NCI-H187 (cell line): ENCODE data around the gene TM6SF1.
"Not testable (repeated sequence)": the region's sequence is repeated elsewhere in the genome, so short reads cannot be mapped to it uniquely, and the experiment has no call there.

ENCODE experiments used
- DNase-seq, 2 experiments: peaks; one replicate each; lab custom pipeline; 2025; lab: John Stamatoyannopoulos, UW

Gene TM6SF1

GRCh38 chr15:83115831-83116565 is 8.6 kb downstream of the TM6SF1 start:
- no peak for DNase-seq

DNA sequence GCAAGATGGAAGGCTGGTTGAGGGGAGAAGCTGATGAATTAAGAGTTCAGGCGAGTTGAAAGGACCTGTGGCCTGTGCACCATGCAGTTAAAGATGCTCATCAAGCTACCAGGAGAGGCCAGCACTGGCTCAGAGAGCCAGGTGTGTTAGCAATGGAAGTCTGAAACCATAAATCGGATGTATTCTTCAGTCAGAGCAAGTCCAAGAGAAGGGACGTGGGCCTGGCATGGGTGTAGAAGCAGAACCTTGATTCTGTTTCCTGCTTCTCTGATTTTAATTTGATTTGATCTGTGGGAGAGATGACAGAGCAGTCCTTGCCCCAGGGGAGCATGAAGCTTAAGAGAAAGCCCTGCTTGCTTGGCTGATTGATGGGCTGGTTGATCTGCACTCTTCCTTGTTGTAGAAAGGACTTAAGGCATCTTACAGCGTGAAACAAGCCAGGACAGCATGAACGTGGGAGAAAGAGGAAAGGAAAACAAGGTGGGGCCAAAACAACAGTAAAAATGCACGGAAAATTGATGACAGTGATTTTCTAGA is 10.9 kb downstream of the TM6SF1 start:
- no peak for DNase-seq

DNA sequence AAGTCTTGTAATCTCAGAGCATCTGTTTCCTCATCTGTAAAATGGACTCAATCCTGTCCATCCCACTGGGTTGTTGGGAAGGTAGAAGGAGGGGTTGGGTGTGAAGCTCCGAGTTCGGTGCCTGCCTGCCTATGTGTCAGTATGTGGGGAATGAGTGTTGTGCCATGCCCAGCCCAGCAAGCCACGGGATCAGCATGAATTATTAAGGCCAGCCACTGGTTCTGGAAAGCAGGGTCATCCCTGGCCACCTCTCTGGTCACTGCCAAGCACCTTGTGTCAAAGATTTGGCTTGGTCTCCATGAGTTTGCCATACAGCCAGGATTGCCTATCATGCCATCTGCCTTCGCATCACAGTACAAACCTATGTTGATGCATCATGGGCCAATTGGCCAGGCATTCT is 11.5 kb downstream of the TM6SF1 start:
- no peak for DNase-seq

DNA sequence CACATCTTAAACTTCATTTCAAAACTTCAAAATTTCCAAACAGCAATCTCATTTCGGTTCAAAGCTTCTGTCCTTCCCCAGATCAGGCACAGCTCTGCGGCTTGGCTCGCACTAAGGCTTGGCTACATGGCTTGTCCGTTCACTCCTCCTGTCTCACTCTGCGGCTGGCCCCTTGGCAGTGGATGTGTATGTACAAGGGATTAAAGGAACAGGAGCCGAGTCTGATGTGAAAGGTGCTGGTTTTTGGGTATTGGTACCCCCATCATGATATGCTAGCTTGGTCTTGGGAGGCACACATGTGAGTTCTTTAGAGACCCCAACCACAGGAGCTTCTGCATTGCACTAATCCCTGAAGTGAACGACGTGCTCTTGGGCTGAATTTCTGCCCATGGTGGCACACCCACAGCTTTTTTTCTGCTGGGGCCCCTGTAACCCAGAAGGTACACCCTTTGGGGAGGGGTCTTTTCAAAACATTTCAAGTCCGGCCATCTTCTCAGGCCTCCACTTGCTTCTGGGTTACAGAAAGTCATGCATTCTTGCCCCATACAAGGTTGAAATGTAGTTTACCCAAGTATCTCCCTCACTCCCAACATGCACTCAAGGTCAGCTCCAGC is 12.6 kb downstream of the TM6SF1 start:
- no peak for DNase-seq

DNA sequence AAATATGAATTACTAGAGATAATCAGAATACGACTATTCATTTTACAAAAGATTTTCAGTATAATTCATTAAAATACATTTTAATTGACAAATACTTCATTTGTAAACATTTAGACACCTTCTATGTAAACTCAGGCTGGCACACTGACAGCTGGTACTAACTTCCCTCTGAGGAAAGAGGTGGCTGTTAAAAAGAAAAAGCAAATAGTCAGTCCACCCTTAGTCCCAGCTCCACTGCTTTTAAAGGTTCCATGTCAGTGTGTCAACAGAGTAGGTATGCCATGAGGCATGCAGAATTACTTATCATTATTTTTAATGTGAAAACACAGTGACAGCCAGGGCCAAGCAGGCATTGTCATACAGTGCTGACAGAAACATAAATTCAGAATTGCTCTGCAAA is 16.1 kb downstream of the TM6SF1 start:
- DNase-seq = no peak

DNA sequence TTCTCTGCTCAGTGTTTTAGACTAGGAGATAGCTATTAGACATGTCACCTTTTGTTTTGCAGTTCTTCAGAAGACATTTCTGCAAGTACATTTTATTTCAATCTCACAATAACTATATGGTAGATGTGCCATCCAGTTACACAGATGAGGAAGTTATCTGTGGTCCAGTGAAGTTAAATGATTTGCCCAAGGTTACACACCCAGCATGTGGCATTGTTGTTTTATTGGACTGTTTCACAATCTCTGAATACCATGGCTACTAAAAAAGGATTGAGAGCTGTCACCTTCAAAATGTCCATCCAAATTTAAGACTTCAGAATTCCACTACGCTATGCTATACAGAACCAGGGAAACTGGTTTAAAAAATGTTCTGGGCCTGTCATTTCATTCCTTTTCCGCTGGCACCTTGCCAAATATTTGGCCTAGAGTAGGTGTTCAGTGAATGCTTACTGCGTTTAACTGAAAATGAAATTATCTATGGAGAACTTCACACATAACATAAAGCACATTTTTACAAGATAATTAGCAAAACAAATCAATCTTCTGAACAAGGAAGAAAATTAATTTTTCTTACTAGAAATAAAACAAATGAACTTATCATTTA is 20.2 kb downstream of the TM6SF1 start:
- DNase-seq = no peak

- DNase-seq = no peak
Observed at GRCh38 chr15:83129791-83130190, 22.3 kb downstream of the TM6SF1 start.

GRCh38 chr15:83132861-83133523 is 25.5 kb downstream of the TM6SF1 start:
- no peak for DNase-seq

GRCh38 chr15:83142151-83142550 is 34.7 kb downstream of the TM6SF1 start:
- DNase-seq = not testable (repeated sequence)

GRCh38 chr15:83144771-83145170 is 37.3 kb downstream of the TM6SF1 start:
- no peak for DNase-seq

DNA sequence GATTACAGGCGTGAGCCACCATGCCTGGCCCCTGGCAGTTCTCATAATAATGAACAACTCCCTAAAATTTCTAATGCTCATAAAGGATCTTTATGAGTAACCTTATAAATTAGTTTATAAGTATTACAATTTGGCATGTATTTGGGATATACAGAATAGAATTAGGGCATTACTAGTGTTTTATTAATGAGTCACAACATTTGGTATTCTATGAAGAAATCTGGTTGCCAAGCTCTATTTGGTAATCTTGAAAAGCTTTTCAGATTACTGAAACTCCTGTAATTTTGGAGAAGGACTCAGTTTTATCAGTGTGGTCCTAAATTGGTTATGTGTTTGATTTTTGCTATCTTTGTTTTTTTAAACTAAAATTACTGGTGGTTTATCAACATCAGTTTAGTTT is 45.8 kb downstream of the TM6SF1 start:
- DNase-seq = no peak

DNA sequence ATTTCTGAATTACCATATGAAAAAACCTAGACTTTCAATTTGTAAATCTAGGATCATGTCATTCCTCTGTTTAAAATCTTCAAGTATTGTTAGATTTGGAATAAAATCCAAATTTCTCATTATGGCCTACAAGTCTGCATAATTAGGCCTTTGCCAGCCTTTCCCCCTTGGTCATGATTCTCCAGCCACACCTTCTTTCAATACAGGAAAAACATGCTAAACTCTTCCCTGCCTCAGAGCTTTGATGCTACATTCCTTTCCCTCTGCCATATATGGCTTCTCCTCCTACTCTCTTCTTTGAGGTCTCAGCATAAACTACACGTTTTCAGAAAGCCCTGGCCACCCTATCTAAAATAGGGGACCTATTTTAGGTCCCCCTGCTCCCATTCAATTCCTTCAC is 48.5 kb downstream of the TM6SF1 start:
- DNase-seq = no peak

DNA sequence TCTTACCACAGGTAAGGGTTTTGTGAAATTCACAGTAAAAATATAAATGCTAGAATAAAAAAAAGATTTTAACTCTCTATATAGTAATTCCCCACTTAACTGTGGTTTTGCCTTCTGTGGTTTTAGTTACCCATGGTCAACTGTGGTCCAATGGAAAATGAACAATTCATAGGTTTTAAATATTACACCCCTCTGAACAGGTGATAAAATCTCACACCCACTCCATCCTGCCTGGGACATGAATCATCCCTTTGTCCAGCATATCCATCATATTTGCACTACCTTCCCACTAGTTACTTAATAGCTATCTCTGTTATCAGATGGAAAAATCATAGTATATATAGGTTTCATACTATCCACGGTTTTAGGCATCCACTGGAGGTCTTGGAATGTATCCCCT is 50.9 kb downstream of the TM6SF1 start:
- no peak for DNase-seq

- DNase-seq = no peak
Observed at GRCh38 chr15:83160741-83161140, 53.3 kb downstream of the TM6SF1 start.

GRCh38 chr15:83163032-83163431 is 55.6 kb downstream of the TM6SF1 start:
- no peak for DNase-seq

DNA sequence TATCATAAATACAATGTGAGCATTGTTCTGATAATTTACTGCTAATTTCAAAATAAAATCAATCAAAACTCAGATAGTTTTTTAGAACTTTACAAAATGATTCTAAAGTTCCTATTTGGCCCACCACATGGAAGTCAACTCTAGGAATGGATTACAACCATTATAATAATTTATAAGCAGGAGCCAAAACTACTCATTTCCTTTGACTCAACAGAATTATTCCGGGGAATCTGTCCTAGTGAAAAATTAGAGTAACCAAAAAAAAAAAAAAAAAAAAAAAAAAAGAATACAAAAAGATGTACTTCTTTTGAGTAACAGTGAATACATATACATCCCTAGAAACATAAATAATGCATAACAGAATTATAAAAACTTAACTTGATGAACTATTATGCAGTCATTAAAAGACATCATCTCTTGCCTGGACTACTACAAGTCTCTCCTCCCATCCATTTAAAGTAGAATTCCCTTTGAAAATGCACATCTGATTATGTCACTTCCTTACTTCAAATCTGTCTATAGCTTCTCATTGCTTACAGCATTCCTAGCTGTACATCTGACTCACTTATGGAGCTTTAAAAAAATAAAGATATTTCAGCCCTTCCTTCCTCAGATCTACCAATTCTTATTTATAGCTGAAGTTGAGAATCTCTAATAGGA is 56.8 kb downstream of the TM6SF1 start:
- DNase-seq = no peak

DNA sequence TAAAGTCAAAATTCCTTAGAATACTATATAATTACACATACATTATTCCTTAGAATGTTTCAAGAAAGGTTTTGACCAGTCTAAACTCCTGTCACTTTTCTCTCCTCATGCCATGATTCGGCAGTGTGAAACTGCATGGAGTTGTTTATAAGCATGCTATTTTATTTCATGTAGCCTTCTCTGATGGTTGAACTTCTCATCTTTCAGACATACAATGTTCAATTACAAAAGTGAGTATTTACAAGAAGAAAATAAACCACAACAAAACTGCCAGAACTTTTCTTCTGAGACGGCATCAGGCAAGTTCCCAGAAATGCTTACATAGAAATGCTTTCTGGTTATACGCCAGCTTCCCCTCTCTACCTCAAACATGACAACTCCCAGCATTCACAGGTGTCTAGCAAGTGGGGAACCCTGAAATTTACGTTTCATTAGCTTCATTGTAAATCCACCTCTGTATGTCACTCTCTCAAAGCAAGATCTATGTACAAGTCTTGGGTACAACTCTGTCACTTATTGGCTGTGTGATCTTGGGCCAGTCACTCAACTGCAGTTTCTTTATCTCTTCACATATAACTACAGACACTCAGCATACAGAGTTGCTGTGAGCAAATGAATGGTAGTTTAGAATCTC is 57.4 kb downstream of the TM6SF1 start:
- DNase-seq = no peak

DNA sequence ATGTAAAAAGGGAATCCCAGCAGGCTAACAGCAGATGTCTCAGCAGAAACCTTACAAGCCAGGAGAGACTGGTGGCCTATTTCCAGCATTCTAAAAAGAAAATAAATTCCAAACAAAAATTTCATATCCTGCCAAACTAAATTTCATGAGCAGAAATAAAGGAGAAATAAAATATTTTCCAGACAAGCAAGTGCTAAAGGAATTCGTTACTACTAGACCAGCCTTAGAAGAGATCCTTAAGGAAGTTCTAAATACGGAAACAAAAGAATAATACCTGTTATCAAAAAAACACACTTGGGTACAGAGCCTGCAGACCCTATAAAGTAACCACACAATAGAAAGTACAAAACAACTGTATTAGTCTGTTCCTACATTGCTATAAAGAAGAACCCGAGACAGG is 58.8 kb downstream of the TM6SF1 start:
- DNase-seq = no peak

GRCh38 chr15:83166830-83167229 is 59.4 kb downstream of the TM6SF1 start:
- no peak for DNase-seq

DNA sequence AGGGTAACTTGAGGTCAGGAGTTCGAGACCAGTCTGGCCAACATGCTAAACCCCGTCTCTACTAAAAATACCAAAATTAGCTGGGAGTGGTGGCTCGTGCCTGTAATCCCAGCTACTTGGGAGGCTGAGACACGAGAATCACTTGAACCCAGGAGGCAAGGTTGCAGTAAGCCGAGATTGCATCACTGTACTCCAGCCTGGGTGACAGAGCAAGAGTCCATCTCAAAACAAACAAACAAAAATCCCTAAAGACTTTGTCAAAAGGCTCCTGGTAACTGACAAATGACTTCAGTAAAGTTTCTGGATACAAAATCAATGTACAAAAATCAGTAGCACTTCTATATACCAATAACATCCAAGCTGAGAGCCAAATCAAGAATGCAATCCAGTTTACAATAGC is 62.1 kb downstream of the TM6SF1 start:
- not testable (repeated sequence) for DNase-seq

DNA sequence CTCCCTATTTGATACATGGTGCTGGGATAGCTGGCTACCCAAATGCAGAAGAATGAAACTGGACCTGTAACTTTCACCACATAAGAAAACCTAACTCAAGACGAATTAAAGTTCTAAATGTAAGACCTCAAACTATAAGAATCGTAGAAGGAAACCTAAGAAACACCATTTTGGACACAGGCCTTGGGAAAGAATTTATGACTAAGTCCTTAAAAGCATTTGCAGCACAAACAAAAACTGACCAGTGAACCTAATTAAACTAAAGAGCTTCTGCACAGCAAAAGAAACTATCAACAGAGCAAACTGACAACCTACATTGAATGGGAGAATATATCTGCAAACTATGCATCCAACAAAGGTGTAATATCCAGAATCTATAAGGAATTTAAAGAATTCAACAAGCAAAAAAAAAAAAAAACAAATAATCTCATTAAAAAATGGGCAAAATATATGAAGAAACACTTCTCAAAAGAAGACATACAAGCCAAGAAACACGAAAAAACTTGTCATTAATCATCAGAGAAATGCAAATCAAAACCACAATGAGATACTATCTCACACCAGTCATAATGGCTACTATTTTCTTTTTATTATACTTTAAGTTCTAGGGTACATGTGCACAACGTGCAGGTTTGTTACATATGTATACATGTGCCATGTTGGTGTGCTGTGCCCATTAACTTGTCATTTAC is 63.2 kb downstream of the TM6SF1 start:
- DNase-seq = no peak
